Tongue (tissue), 2 donors: ENCODE data around the gene RCSD1. TPM values are rescaled to one million over a fixed set of nuclear protein-coding genes. Genes with fewer than 3 reads are reported as not detected.
A peak's percentile ranks its signal among the peaks of the same experiment; 100 is the strongest.

Source experiments
- DNase-seq: peaks from one replicate; pipeline ENCODE4 v3.0.0-alpha.2; 2015
- total RNA-seq: library from RNA; depleted of rRNA; stranded (reverse); fragments of >200 nt; gene quantifications from one replicate; pipeline ENCODE4 v1.2.3, GENCODE V29; 2014

RCSD1 gene
- total RNA-seq, 1 donor from 2014 or later, result 141 TPM

DNA sequence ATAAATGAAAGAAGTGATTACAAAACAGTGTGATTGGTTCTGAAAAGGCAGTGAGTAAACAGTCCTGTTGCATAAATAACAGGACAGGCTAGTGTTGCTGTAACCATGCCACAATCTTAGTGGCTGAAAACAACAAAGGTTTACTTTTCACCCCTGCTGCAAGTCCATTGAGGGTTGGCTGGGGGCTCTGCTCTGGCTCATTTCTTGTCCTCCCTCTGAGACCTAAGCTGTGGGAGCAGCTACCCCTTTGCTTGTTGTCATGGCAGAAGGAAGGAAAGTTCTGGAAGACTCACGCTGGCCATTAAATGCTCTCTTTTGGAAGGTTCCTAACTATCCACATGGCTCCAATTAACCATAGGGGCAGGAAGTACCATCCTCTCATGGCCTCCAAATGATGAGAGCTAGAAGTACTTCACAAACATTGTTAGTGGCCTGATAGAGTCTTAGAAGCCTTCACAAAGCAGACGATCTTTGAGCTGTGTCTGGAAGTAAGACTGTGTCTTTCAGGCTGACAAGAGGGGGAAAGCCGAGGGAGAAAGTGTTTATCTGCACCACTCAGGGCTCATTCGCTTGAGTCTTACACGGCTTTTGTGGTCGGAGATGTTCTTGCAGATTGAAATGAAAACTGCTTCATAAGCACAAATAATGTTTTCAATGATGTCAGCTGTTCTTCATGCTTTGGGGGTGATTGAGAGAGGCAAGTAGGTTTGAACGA lies 11.9 kb downstream of the RCSD1 start:
- DNase-seq, result no peak

DNA sequence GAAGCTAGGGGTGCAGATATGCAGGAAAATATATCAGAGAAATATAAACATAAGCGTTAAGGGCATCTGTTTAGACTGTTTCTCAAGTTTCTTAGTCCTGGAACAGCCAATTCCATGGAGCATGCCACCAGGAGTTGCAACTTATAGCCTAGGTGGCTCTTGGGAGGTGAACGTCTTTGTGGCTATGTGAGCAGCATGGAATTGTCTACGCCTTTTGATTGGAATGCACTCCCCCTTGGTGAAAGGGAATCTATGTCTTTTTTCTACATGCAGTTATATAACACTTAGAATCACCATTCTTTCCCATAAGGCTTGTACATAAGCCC lies 12.4 kb downstream of the RCSD1 start:
- no peak for DNase-seq

DNA sequence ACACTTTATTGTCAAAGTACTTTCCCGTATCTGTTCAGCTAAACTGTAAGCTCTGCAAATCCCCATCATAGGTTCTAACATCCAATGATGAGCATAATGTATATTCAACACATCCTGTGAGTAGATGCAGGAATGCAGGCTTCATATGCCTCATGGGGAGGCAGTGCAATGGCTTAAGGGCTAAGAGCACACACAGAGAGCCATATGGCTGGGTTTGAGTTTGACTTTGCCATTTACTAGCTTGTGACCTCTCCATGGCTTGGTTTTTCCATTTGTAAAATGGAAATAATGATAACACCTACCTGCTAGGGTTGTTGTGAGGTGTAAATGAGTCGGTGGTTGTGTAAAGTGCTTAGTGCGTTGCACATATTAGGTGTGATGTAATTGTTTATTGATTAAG lies 13.4 kb downstream of the RCSD1 start:
- no peak for DNase-seq

DNA sequence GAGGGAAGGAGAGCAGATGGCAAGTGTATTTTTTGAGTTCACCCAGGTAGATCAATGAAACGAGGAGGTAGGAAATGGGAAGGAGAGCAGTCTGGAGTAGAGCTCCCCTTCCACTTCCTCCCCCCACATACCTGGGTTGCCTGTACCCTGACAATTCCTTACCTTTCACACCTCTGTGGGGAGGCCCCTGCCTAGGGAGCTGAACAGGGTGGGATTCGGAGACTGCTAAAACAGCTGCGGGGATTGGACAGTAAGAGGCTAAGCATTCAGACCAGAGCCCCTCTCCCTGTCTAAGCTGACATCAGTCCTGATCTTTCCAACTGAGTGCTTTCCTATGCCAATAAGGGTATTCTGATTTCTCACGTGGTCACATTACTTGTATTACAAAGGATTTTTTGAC lies 14.5 kb downstream of the RCSD1 start:
- DNase-seq, result no peak

DNA sequence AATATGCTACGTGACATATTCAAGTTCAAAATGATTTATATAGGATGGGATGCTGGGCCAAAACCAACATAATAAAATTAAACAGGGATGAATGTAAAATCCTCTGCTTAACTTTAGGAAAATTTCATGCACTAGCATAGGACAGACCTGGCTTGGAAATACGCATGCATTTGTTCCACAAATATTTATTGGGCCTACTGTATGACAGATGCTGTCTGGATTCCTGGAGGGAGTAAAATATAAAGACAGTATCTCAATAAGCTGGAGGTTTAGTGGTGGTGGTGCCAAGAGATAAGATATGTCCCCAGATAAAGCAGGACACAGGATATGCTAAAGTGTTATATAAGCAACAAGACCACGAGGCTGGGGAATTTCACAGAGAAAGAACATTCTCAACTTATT lies 15.1 kb downstream of the RCSD1 start:
- DNase-seq, result peak; percentile 51

DNA sequence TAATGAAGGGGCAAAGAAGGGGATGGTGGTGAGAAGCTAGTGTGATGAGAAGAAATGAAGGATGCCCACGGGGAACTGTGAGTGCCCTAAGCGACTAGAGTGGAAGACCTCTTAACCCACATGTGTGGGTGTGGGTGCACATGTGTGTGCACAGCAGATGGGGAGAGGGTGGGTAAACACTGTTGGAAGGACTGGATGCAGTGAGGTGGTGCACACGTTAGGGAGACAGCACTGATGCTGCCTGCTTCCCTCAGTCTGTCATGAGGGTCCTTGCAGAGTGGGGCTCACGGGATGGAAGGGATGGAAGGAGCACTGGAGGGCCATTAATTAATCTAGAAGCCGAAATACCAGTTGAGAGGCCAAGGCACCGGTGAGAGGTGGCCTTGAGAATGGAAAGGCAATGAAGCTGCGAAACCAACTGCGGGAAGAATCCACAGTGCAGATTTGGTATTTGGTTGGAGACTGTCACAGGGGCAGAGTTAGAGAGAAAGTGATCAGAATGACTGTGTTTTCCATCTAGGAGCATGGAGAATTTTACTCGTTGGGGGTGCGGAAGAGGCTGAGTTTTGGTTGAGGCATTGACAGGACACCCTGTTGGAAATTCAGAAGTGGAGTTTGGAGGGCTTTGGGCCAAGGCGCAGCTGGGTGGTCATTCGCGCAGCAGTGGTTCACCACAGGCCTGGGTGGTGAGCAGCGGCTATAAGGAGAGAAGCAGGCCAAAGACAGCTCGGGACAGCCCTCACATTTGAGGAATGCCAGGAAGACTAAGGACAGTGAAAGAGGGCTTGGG lies 15.8 kb downstream of the RCSD1 start:
- no peak for DNase-seq

DNA sequence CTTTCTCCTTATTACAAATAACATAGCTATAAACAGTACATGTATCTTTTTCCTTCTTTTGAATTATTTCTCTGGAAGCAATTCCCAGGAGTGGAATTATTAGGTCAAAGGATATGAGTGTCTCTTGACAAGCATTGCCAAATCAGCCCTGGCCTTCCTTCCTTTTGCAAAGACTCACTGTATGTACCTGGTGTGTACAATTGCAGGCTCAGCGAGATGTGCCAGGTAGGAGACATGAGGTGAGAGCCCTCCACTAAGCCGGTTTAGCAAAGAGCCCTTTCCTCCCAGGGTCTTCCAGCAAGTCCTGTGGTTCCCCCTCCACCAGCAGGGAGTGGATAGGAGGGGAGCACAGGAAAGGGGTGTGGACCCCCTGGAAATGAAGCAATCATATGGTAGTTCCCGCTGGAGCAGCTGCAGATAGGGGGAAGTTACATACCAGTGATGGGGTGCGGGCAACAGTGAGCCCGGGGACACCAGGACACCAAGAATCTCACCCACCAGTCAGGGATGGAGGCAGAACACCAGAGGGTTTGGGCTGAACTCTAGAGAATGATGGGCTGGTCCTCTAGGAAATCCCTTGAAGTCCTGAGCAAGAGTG lies 18.3 kb downstream of the RCSD1 start:
- no peak for DNase-seq

DNA sequence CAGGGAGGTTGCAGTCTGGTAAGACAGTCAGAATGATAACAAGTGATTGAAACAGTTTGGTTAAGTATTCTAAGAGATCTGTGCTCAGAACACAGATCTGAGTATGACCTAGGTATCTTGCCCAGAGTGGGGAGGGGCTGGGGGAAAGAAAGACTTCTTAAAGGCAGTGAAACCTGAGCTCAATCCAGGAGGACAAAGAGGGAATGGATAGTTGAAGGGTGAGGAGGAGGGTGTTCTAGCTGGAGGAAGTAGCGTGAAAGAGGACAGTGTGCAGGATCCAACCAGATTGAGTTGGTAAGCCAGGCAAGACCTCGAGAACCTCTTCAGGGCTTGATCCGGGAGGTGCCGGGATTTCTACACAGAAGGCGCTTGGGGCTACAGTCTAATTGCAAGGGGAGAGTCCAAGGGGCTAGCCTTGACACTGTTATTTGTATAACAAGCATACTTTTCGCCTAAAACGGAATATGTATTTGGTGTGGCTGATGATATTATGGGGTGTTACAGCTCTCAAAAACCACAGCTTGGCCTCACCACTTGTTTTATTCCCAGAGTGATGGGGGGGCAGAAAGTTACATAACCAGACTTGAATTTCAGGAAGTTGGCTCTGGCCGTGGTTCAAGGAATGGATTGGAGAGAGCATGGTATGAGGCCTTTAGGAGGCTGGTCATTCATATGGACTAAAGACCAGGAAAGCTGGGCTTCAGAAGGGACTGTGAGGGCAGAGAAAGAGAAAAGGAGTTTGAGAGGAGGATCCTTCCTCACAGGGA lies 19.1 kb downstream of the RCSD1 start:
- DNase-seq, result peak; percentile 39

DNA sequence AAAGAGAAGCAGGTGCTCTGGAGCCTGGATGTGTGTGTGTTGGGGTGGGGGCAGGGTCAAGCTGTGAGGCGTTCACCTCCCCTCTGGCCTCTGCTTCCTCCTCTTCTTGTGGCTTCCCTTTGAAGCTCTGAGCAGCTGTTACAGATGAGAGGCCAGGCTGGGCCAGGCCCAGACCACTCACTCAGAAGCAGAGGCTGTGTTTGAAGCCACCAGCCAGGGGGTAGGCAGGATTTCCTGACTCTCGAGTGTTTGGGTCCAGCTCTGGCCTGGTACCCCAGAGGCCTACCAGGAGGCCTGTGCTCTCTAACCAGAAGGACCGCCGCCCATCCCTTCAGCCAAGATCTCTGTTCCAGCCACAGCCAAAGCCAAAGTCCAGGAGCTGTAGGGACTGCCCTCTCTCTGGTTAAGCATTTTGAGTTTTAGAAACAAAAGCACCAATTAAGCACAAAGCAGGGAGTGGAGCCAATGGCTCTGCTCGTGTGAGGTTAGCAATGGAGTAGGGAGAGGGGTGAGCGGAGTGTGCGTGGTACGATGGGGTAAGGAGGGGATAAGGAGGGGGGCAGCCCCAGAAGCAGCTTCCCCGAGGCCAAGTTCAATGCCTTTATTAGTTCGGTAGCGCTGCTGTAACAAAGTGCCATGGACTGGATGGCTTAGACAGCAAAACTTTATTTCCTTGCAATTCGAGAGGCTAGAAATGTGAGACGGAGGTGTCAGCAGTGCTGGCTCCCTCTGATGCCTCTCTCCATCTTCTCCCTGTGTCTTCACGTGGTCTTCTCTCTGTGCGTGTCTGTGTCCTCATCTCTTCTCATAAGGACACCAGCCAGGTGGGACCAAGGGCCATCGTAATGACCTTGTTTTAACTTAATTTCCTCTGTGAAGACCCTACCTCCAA lies 20.5 kb downstream of the RCSD1 start:
- DNase-seq, result peak; percentile 37

DNA sequence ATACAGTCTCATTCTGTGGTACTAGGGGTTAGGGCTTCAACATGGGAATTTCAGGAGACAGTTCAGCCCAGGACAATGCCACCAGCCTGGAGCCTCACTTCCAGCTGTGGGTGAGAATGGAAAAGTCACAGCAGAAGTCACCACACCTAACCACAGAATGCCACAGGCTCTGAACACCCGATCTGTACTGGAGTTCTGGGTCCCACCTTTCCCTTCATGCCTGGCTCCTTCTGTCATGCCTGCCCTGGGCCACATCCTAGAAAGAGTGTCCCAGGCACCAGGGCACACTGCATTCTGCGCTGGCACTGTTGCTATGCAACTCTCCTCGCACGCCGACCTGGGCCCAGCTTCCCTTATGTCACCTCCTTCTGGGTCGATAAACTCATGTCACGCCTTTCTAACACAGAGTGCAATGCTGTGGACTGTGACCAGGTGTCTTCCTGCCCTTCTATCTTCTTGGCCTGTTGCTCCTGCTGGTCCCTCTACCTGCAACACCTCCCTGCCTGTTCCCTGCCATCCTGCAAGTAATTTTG lies 21.2 kb downstream of the RCSD1 start:
- no peak for DNase-seq

DNA sequence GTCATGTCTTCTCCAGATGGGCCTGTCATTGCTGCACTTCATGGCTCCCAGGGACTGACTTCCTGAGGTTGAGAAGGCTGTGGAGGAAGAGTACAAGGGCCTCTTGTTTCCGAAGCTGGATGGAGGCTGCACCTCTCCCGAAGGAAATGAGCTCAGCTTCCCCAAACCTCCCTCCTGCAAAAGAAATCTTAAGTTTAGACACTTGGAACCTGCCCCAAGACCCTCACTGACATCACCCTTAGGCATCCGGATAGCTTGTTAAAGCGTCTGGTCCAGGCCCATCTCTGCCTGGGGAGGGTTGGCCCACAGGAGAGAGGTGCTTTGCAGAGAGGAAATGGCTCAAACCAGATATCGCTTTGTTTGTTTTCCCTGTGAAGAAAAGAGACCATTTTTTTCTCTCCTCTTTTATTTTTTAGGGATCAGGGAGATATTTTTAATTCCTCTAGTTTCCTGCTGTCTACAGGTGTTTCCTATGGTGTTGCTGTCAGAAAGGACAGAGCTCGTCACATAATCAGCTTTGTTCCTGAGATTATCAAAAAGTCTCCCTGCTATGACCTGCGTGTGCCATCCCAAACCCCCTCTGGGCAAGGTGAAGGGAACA lies 25.0 kb downstream of the RCSD1 start:
- DNase-seq, result peak; percentile 57

DNA sequence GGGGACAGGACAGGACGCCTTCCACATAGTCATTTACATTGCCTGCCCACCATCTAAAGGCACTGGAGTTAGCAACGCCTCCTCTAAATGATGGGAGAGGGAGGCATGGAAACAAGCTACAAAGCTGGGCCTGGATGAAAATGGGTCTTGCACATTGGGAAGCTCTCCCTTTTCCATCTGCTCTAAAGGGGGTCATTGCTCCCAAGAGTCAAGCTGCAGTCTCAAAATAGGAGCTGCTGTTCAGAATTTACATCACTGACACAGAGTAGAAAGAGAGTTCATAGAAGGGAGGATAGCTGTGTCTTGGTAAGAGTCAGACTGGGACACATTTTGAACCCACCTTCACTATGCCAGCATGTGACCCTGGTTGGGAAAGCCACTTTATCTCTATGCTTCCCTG lies 26.6 kb downstream of the RCSD1 start:
- DNase-seq, result no peak

DNA sequence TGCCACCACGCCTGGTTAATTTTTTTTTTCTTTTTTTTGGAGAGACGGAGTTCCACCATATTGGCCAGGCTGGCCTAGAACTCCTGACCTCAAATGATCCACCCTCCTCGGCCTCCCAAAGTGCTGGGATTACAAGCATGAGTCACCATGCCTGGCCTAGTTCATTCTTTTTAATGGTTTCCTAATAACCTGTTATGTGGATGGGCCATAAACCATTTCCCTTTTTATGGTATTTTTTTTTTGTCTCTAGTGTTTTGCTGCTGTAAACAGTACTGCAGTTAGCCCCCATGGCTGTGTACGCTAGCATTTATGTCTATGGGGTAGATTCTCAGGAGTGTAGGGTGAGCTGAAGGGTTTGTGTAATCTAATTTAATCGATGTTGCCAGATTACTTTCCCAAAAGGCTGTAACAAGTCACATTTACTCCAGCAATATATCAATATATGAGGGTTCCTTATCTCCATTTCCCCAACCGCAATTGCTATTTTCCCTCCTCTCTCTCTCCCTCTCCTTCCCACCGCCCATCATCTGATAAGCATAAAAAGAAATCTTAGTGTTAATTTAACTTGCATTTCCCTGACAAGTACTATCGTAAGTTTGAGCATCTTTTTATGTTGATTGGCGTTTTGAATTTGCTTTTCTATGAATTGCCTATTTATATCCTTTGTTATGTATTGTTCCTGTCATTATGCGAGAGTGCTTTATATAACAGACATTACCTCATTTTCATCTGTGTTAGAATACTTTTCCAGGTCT lies 28.7 kb downstream of the RCSD1 start:
- no peak for DNase-seq

DNA sequence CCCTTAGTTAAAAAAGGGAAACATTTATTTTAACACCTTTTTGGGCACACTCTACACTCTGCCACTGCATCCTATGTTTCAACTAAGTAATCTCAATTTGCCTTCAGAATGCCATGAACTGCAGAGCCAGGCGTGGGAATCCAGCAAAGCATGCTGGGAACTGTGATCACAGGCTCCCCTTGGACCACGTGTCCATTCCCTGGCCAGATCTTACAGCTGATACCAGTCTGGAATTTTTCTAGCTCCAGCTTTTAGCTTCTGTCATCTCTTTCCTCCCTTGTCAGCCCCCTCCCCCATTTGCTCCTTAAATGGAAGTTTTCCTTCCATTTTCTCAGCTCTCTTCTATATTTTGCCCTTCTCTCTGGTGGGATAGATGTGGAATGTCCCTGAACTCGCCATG lies 29.4 kb downstream of the RCSD1 start:
- peak; percentile 68 for DNase-seq

DNA sequence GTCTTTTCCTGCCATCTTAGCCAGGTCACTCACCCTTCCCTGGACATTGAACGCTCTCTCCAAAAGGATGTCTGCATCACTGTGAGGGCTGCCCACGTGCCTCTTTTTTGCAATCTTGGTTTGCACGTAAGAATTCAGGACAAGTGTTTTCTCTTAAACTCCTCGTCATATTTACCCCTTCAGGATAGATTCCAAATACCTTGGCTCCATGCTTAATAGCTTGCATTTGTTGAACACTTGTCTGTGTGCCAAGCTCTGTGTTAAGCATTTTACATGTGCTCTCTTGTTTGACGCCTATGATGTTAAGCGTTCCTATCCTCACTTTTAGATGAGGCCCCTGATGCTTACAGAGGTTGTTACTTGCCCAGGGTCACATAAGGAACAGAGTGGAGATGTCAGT lies 29.8 kb downstream of the RCSD1 start:
- DNase-seq, result peak; percentile 66

DNA sequence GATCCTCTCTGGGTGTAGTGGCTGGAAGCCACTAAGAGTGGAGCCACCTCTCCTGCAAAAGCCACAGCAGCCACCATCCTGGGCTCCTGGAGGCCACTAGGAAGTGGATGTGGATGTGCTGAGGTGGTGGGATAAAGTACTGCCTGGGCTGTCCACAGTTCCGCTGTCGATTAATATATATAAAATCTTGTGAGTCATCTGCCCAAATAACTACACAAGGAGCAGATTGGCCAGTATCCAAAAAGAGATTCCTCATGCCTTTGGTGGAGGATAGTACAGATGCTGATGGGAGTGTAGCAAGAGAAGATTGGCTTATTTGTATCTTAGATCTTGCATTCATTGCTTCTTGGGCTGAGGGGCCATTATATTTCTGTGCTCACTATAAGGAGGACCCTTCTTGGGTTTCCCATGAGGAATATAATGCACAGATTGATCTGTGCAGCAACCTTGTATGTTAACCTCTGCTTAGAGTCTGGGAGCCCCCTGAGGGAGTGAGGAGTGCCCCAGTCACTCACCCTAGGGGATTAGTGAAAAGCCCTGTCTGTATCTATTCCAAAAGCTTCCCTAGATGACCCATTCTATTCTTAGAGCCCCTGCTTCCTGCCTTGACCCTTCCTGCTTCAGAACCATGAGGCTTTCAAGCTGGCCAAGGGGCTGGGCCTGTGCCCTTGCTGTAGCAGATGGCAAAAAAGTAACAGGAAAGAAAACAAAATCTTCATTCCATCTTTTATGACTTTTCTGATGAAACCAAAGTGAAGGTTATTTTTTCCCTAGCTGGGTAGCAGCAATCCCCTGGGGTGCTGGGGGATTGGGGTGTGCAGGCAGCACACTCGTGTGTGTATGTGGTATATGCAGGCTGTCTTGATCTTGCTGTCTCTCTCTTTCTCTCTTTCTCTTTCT lies 31.7 kb downstream of the RCSD1 start:
- DNase-seq, result peak; percentile 70

DNA sequence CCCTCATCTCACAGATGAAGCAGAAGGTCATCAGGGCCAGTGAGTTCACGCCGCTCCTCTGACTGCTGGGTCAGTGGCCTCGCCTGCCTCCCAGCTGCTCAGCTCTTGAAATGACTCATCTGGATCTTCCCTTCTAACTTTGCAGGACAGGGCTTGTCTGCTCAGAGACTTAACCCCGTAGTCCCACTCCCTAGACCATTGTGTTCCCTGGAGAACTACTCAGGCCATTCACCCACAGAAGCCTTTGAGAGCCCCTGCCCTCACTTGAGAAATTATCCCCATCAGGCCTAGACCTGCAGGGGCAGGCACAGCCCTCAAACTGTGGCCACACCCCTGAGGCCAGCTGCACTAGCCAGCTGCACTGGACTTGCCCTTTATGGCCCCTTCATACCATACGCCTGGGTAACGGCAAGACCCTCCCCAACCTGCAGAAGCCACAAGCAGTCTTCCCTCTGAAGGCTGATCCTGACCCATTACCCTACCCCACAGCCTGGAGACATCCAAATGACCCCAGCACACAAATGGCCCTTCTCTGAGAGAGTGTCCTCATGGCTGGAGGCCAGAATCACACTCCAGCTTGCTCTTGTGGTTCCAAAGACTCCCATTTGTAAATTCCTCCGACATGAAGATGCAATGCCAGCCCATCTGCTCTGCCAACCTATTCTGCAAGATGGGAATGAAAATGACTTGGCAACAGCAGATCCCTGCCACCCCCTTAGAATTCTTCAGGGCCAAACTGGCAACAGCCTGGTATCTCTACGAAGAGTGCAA lies 33.2 kb downstream of the RCSD1 start:
- peak; percentile 62 for DNase-seq

DNA sequence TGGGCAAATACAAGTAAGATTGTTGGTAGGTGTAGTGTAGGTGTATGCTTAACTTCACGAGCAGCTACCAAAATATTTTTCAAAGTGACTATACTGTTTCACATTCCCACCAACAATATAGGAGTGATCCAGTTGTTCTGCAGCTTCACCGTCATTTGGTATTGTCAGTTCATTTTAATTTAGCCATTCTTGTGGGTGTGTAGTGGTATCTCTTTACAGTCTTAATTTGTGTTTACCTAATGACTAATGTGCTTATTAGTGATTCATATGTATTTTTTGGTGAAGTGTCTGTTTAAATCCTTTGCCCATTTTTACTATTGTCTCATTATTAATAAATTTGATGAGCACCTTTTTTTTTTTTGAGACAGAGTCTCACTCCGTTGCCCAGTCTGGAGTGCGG lies 35.4 kb downstream of the RCSD1 start:
- DNase-seq, result no peak
